Upper lobe of right lung (tissue), 1 donor: Measurements from ENCODE around the gene CD52. TPM values are rescaled to one million over a fixed set of nuclear protein-coding genes. Genes with fewer than 3 reads are reported as not detected.
A peak's percentile ranks its signal among the peaks of the same experiment; 100 is the strongest.

Experiments
- ATAC-seq: fragments of 200-7000 bp; cut with Tn5 transposase; one replicate; pipeline ENCODE4 v1.9.1; 2020; ENCODE audit warnings: mild to moderate bottlenecking, moderate library complexity
- DNase-seq: peaks from one replicate; pipeline ENCODE4 v3.0.0-alpha.2; 2020
- H3K27ac ChIP-seq: fragments of 200-600 bp; one replicate; pipeline ENCODE4 v1.8.0; 2022
- H3K27me3 ChIP-seq: fragments of 200-600 bp; one replicate; pipeline ENCODE4 v1.8.0; 2022; ENCODE audit warnings: mild to moderate bottlenecking
- H3K36me3 ChIP-seq: fragments of 200-600 bp; one replicate; pipeline ENCODE4 v1.8.0; 2022
- H3K4me1 ChIP-seq: fragments of 200-600 bp; one replicate; pipeline ENCODE4 v1.8.0; 2022
- H3K4me3 ChIP-seq: fragments of 200-600 bp; one replicate; pipeline ENCODE4 v1.8.0; 2022; ENCODE audit warnings: mild to moderate bottlenecking
- H3K9me3 ChIP-seq: fragments of 200-600 bp; one replicate; pipeline ENCODE4 v1.8.0; 2022
- CTCF ChIP-seq: fragments of 200-600 bp; IDR thresholded peaks from one replicate; pipeline ENCODE4 v1.8.0; 2022; ENCODE audit warnings: antibody characterized with exemption
- intact Hi-C: fragments of 100-400 bp; cut with DNase I; formaldehyde crosslinking; loops from one replicate; pipeline ENCODE4 v1.11.0; 2022
- total RNA-seq: library from RNA; stranded (reverse); fragmentation: NEBNext Ultra II Directional; extraction: Animal tissue kit (Norgen Biotek cat#: 25700); gene quantifications from one replicate; pipeline ENCODE4 v1.2.1, GENCODE V29; 2021
- donor health status: DM: no; HTN: yes; CAD: no; lungs with severe emphysema.

Gene CD52
- total RNA-seq, 1 donor from 2014 or later: 348 TPM

GRCh38 chr1:26354972-26355371 is 37.2 kb downstream of the CD52 start:
- Histone ChIP-seq H3K4me3 (no peak overlapping the region), H3K27ac (no peak overlapping the region), H3K27me3 (peaks cover 26% of the 10 kb centered on the region), H3K9me3 (no peaks in the 10 kb centered on the region), H3K4me1 (peaks cover 2% of the 10 kb centered on the region), H3K36me3 (no peaks in the 10 kb centered on the region)
- DNase-seq (no peak), ATAC-seq (no peak)
- no peak for TF ChIP-seq CTCF
- intact Hi-C loops: no loop called here

GRCh38 chr1:26356106-26356505 is 38.3 kb downstream of the CD52 start:
- TF ChIP-seq CTCF: no peak
- DNase-seq: no peak
- H3K27me3 ChIP-seq: peaks cover 37% of the 10 kb centered on the region
- intact Hi-C loops: no loop called here
- no peak for ATAC-seq
- no peak overlapping the region for H3K4me3 ChIP-seq
- no peak overlapping the region for H3K27ac ChIP-seq
- H3K9me3 ChIP-seq: no peaks in the 10 kb centered on the region
- no peaks in the 10 kb centered on the region for H3K36me3 ChIP-seq
- H3K4me1 ChIP-seq: peaks cover 12% of the 10 kb centered on the region

- Histone ChIP-seq H3K36me3 (no peaks in the 10 kb centered on the region), H3K4me3 (no peak overlapping the region), H3K27me3 (peaks cover 44% of the 10 kb centered on the region), H3K27ac (no peak overlapping the region), H3K9me3 (no peaks in the 10 kb centered on the region), H3K4me1 (peaks cover 12% of the 10 kb centered on the region)
- ATAC-seq (no peak), DNase-seq (no peak)
- intact Hi-C loops: no loop called here
- no peak for TF ChIP-seq CTCF
Measured at GRCh38 chr1:26357121-26357602, 39.4 kb downstream of the CD52 start.

- H3K9me3 ChIP-seq: no peaks in the 10 kb centered on the region
- no peaks in the 10 kb centered on the region for H3K36me3 ChIP-seq
- peaks cover 43% of the 10 kb centered on the region for H3K27me3 ChIP-seq
- no peak overlapping the region for H3K27ac ChIP-seq
- intact Hi-C loops: no loop called here
- DNase-seq: no peak
- H3K4me1 ChIP-seq: peaks cover 12% of the 10 kb centered on the region
- no peak overlapping the region for H3K4me3 ChIP-seq
- TF ChIP-seq CTCF: no peak
- no peak for ATAC-seq
Measured at GRCh38 chr1:26358411-26359384, 40.9 kb downstream of the CD52 start.

- TF ChIP-seq CTCF: no peak
- H3K4me1 ChIP-seq: peaks cover 12% of the 10 kb centered on the region
- intact Hi-C loops: no loop called here
- H3K9me3 ChIP-seq: no peaks in the 10 kb centered on the region
- peaks cover 44% of the 10 kb centered on the region for H3K27me3 ChIP-seq
- DNase-seq: no peak
- no peak overlapping the region for H3K27ac ChIP-seq
- no peaks in the 10 kb centered on the region for H3K36me3 ChIP-seq
- ATAC-seq: no peak
- H3K4me3 ChIP-seq: peak overlapping the region; percentile 28
Measured at GRCh38 chr1:26359981-26360806, 42.4 kb downstream of the CD52 start.
